COLO668 (cell line): ENCODE measurements around the gene MAGOH.
"Not testable (repeated sequence)": the region's sequence is repeated elsewhere in the genome, so short reads cannot be mapped to it uniquely, and the experiment has no call there.

ENCODE experiments used
- DNase-seq: peaks from one replicate; lab custom pipeline; 2025; ENCODE audit not compliant: unreplicated experiment; lab: John Stamatoyannopoulos, UW

MAGOH gene

GRCh38 chr1:53190210-53190611 lies 48.1 kb downstream of the MAGOH start:
- DNase-seq, result no peak

- DNase-seq, result no peak
These were observed 49.3 kb downstream of the MAGOH start for GRCh38 chr1:53189061-53189460.

GRCh38 chr1:53188099-53188498 lies 50.2 kb downstream of the MAGOH start:
- DNase-seq, result no peak

- no peak for DNase-seq
These were observed 50.9 kb downstream of the MAGOH start for GRCh38 chr1:53187401-53187800.

GRCh38 chr1:53186533-53186932 lies 51.8 kb downstream of the MAGOH start:
- no peak for DNase-seq

GRCh38 chr1:53185955-53186297 lies 52.4 kb downstream of the MAGOH start:
- DNase-seq, result not testable (repeated sequence)

- no peak for DNase-seq
These were observed 55.0 kb downstream of the MAGOH start for GRCh38 chr1:53183095-53183990.

GRCh38 chr1:53182716-53183094 lies 55.6 kb downstream of the MAGOH start:
- no peak for DNase-seq

GRCh38 chr1:53182111-53182593 lies 56.2 kb downstream of the MAGOH start:
- DNase-seq, result peak; percentile 92

- no peak for DNase-seq
These were observed 57.4 kb downstream of the MAGOH start for GRCh38 chr1:53180951-53181350.

- DNase-seq, result no peak
These were observed 58.1 kb downstream of the MAGOH start for GRCh38 chr1:53180226-53180625.
